GM12878 (cell line): ENCODE measurements around the gene CLMP. TPM values are rescaled to one million over a fixed set of nuclear protein-coding genes. Genes with fewer than 3 reads are reported as not detected.

Source experiments
- ATAC-seq: fragments of 200-7000 bp; cut with Tn5 transposase; 3 replicates; pipeline ENCODE4 v1.9.1; 2020; ENCODE audit warnings: mild to moderate bottlenecking, moderate library complexity
- BruUV-seq: library from RNA; stranded (reverse); fragments of 400-500 nt; replicated peaks from 2 replicates; lab custom pipeline; 2021; lab: Mats Ljungman, UMichigan
- CTCF ChIA-PET: fragments of 300-600 bp; sonication (Branson Sonifier 250); formaldehyde crosslinking; extraction: SDS; loops from one replicate; lab custom pipeline; 2021; ENCODE audit warnings: inconsistent platforms; lab: Yijun Ruan, JAX
- POLR2A ChIA-PET: fragments of 350-600 bp; formaldehyde crosslinking; extraction: SDS; loops from one replicate; lab custom pipeline; 2021; ENCODE audit warnings: inconsistent platforms; lab: Charles Lee
- RAD21 ChIA-PET: fragments of 300-600 bp; sonication (Branson Sonifier 250); formaldehyde crosslinking; loops from one replicate; lab custom pipeline; 2023; ENCODE audit warnings: antibody characterized with exemption; ENCODE audit not compliant: unreplicated experiment; lab: Charles Lee
- SMC1A ChIA-PET: fragments of 300-600 bp; sonication (Branson Sonifier 250); formaldehyde crosslinking; loops from one replicate; lab custom pipeline; 2023; ENCODE audit not compliant: unreplicated experiment, uncharacterized antibody; lab: Charles Lee
- DNase-seq: peaks from one replicate; pipeline ENCODE4 v3.0.0-alpha.2; 2011; ENCODE audit warnings: low read depth, low spot score
- FAIRE-seq: peaks from 3 replicates; lab custom pipeline; 2011; peaks lifted over from hg19 to GRCh38; lab: Jason Lieb, UNC
- H2AFZ ChIP-seq: 2 replicates; pipeline ENCODE4 v1.6.0; 2011; ENCODE audit warnings: low read depth, low read length, control low read depth; ENCODE audit not compliant: control insufficient read depth
- H3K27ac ChIP-seq: 2 replicates; pipeline ENCODE4 v1.5.1; 2011; ENCODE audit warnings: control low read depth; ENCODE audit not compliant: control insufficient read depth, insufficient read depth
- H3K27me3 ChIP-seq, 2 experiments: replicated peaks in 1 of 2; 2 replicates each; pipeline versions ENCODE4 v1.6.0 to v1.6.1; 2011; ENCODE audit warnings: low read length in 1 of 2; ENCODE audit not compliant: control insufficient read depth in 2 of 2, insufficient read depth in 2 of 2
- H3K36me3 ChIP-seq, 2 experiments: 2 replicates each; pipeline ENCODE4 v1.5.1; 2011; ENCODE audit warnings: low read length in 1 of 2; ENCODE audit not compliant: control insufficient read depth in 2 of 2, insufficient read depth in 2 of 2
- H3K4me1 ChIP-seq: 2 replicates; pipeline ENCODE4 v1.6.1; 2011; ENCODE audit warnings: mild to moderate bottlenecking, low read length, moderate library complexity, mixed read lengths; ENCODE audit not compliant: control insufficient read depth, insufficient read depth
- H3K4me2 ChIP-seq: 2 replicates; pipeline ENCODE4 v1.6.0; 2011; ENCODE audit warnings: control low read depth; ENCODE audit not compliant: control insufficient read depth, insufficient read depth
- H3K4me3 ChIP-seq: fragments of 200-600 bp; sonication (generic); 2 replicates; pipeline ENCODE4 v1.5.1; 2016
- H3K79me2 ChIP-seq: 2 replicates; pipeline ENCODE4 v1.6.0; 2011; ENCODE audit warnings: low read length; ENCODE audit not compliant: control insufficient read depth, insufficient read depth
- H3K9ac ChIP-seq: 2 replicates; pipeline ENCODE4 v1.8.0; 2011; ENCODE audit warnings: low read length, control low read depth, mixed read lengths; ENCODE audit not compliant: control insufficient read depth, insufficient read depth
- H3K9me3 ChIP-seq: replicated peaks from 3 replicates; pipeline ENCODE4 v1.5.1; 2011; ENCODE audit warnings: mild to moderate bottlenecking, low read length; ENCODE audit not compliant: control insufficient read depth, insufficient read depth
- H4K20me1 ChIP-seq: 2 replicates; pipeline ENCODE4 v1.6.0; 2011; ENCODE audit not compliant: control insufficient read depth, insufficient read depth
- EP300 ChIP-seq, 2 experiments: fragments of 150-350 bp in 1 of 2; IDR thresholded peaks; 2 replicates each; pipeline ENCODE4 v1.6.1; 2011 to 2012; ENCODE audit warnings: low read depth in 2 of 2, low read length in 2 of 2, borderline replicate concordance in 1 of 2, improper control_type of control experiment in 1 of 2, inconsistent platforms in 1 of 2; ENCODE audit not compliant: control insufficient read depth in 1 of 2
- FOXK2 ChIP-seq: fragments of 450-650 bp; IDR thresholded peaks from 2 replicates; pipeline ENCODE4 v1.6.1; 2017; ENCODE audit warnings: mild to moderate bottlenecking, moderate library complexity
- FOXM1 ChIP-seq: IDR thresholded peaks from 2 replicates; pipeline ENCODE4 v1.6.1; 2012; ENCODE audit warnings: low read depth, mild to moderate bottlenecking, inconsistent platforms, low read length, moderate library complexity
- IKZF2 ChIP-seq, 2 experiments: fragments of 450-650 bp; IDR thresholded peaks; 2 replicates each; pipeline ENCODE4 v1.6.1; 2017; ENCODE audit warnings: mild to moderate bottlenecking in 2 of 2, moderate library complexity in 2 of 2
- PML ChIP-seq: IDR thresholded peaks from 2 replicates; pipeline ENCODE4 v1.6.1; 2012; ENCODE audit warnings: low read length, inconsistent platforms
- RAD21 ChIP-seq: IDR thresholded peaks from 2 replicates; pipeline ENCODE4 v1.6.1; 2011; ENCODE audit warnings: mild to moderate bottlenecking, low read depth, low read length, moderate library complexity; ENCODE audit not compliant: insufficient read depth
- RB1 ChIP-seq: fragments of 450-650 bp; formaldehyde crosslinking; IDR thresholded peaks from 2 replicates; pipeline ENCODE4 v1.6.1; 2017; ENCODE audit warnings: mild to moderate bottlenecking, borderline replicate concordance
- SMAD5 ChIP-seq: IDR thresholded peaks from 2 replicates; pipeline ENCODE4 v1.6.1; 2016; ENCODE audit warnings: antibody characterized with exemption, low read depth
- SMARCA5 ChIP-seq: fragments of 450-650 bp; IDR thresholded peaks from 2 replicates; pipeline ENCODE4 v1.6.1; 2017; ENCODE audit warnings: mild to moderate bottlenecking
- SPI1 ChIP-seq: IDR thresholded peaks from 2 replicates; pipeline ENCODE4 v1.6.1; 2011; ENCODE audit warnings: low read depth, mild to moderate bottlenecking, low read length, moderate library complexity, borderline replicate concordance; ENCODE audit not compliant: insufficient read depth
- STAT3 ChIP-seq: IDR thresholded peaks from 2 replicates; pipeline ENCODE4 v1.6.1; 2011; ENCODE audit warnings: low read depth, low read length, improper control_type of control experiment
- YBX1 ChIP-seq: fragments of 450-650 bp; IDR thresholded peaks from 2 replicates; pipeline ENCODE4 v1.6.1; 2016; ENCODE audit warnings: antibody characterized with exemption
- ZSCAN29 ChIP-seq: fragments of 450-650 bp; IDR thresholded peaks from 2 replicates; pipeline ENCODE4 v1.6.1; 2017; ENCODE audit warnings: mild to moderate bottlenecking, moderate library complexity
- WGBS: methylation state at CpG from one replicate; pipeline ENCODE4 v1.1.6; 2016; ENCODE audit warnings: low lambda C conversion rate; ENCODE audit not compliant: insufficient replicate concordance, insufficient coverage; ENCODE audit errors: missing lambda C conversion rate; 5-methylcytosine and 5-hydroxymethylcytosine counted together
- in situ Hi-C: fragments of 300-500 bp; cut with MboI; formaldehyde crosslinking; loops from 9 replicates; pipeline ENCODE4 v1.14.3; 2018; ENCODE audit warnings: mixed read lengths
- intact Hi-C: fragments of 100-400 bp; cut with micrococcal nuclease; formaldehyde crosslinking; loops from one replicate; pipeline ENCODE4 v1.14.2; 2022; ENCODE audit not compliant: unreplicated experiment
- polyA plus RNA-seq, 11 experiments: library from polyadenylated mRNA; depleted of rRNA in 4 of 11; unstranded in 6 of 11; stranded (reverse) in 5 of 11; fragments of >200 nt; fragmentation: Nextera tagmentation in 4 of 11; fragmentation: Illumina TruSeq in 1 of 11; extraction: Ambion mirVana in 4 of 11; extraction: Trizol in 1 of 11; gene quantifications; 1 replicate in 1 of 11; 2 replicates in 10 of 11; pipeline versions ENCODE4 v1.2.1 to v1.2.3, GENCODE V29; 2011 to 2016; ENCODE audit warnings: inconsistent platforms in 2 of 11, missing spikeins in 2 of 11, low read depth in 1 of 11
- total RNA-seq, 4 experiments: library from RNA; depleted of rRNA in 3 of 4; stranded (reverse); fragments of >200 nt in 3 of 4; fragmentation: Illumina TruSeq in 1 of 4; extraction: Trizol in 1 of 4; gene quantifications; 2 replicates each; pipeline versions ENCODE4 v1.2.1 to v1.2.3, GENCODE V29; 2013 to 2021
- TF ChIP-seq, protein P1 (sequence below): fragments of 450-650 bp; IDR thresholded peaks from 2 replicates; pipeline ENCODE4 v1.6.1; 2017; ENCODE audit warnings: mild to moderate bottlenecking
- TF ChIP-seq, protein P2 (sequence below): IDR thresholded peaks from 2 replicates; pipeline ENCODE4 v1.6.1; 2011; ENCODE audit warnings: low read depth, low read length, improper control_type of control experiment, borderline replicate concordance

CLMP gene
- total and polyA plus RNA-seq, 10 of the 15 experiments (the other 5 are each of a cell fraction or from before 2014, with no cell fraction given), result 0.01 to 0.71 (median 0.20) TPM; not detected in 4

DNA sequence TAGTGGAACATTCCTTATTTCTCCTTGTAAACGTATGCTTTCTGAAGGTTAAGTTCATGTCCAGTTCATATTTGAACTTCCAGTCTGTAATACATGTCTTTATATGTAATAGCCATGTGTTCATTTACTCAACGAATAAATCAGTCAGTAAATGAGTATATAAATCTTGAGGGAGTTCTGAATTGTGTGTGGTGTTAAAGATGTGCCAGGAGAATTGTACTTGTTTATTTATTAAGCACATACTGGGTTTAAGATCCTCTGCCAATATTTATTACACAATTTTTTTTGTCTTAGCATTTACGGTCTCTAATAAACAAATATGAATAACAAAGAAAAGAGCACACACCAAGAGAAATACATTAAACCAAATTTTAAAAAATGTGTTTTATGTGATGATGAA is 26.5 kb upstream of the CLMP start:
- ATAC-seq, result no peak
- no peak for DNase-seq
- TF ChIP-seq RAD21, result no peak
- no peak for TF ChIP-seq IKZF2 (IDR thresholded peaks at IDR 0.05)
- TF ChIP-seq PML, result no peak
- no peak for TF ChIP-seq FOXK2
- no peak for TF ChIP-seq EP300 (IDR thresholded peaks at IDR 0.05; ENCODE audit: borderline replicate concordance in 1 of 2, control insufficient read depth in 1 of 2, low read depth in 2 of 2, low read length in 2 of 2)
- no peak for TF ChIP-seq SMAD5
- TF ChIP-seq SMARCA5, result no peak
- no peak for TF ChIP-seq RB1
- TF ChIP-seq FOXM1, result no peak
- TF ChIP-seq, protein P1, sequence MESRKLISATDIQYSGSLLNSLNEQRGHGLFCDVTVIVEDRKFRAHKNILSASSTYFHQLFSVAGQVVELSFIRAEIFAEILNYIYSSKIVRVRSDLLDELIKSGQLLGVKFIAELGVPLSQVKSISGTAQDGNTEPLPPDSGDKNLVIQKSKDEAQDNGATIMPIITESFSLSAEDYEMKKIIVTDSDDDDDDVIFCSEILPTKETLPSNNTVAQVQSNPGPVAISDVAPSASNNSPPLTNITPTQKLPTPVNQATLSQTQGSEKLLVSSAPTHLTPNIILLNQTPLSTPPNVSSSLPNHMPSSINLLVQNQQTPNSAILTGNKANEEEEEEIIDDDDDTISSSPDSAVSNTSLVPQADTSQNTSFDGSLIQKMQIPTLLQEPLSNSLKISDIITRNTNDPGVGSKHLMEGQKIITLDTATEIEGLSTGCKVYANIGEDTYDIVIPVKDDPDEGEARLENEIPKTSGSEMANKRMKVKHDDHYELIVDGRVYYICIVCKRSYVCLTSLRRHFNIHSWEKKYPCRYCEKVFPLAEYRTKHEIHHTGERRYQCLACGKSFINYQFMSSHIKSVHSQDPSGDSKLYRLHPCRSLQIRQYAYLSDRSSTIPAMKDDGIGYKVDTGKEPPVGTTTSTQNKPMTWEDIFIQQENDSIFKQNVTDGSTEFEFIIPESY, result no peak
- no peak for TF ChIP-seq STAT3
- no peak for TF ChIP-seq YBX1
- no peak for TF ChIP-seq SPI1
- no peak for TF ChIP-seq ZSCAN29
- TF ChIP-seq, protein P2, sequence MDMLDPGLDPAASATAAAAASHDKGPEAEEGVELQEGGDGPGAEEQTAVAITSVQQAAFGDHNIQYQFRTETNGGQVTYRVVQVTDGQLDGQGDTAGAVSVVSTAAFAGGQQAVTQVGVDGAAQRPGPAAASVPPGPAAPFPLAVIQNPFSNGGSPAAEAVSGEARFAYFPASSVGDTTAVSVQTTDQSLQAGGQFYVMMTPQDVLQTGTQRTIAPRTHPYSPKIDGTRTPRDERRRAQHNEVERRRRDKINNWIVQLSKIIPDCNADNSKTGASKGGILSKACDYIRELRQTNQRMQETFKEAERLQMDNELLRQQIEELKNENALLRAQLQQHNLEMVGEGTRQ, result no peak
- Histone ChIP-seq H2AFZ (no peak overlapping the region), H3K36me3 (no peaks in the 10 kb centered on the region), H3K9ac (no peak overlapping the region), H3K27ac (no peak overlapping the region), H3K79me2 (no peaks in the 10 kb centered on the region), H3K27me3 (no peaks in the 10 kb centered on the region; a peak in 1 of 4 replicates), H3K4me3 (no peak overlapping the region), H3K4me1 (no peaks in the 10 kb centered on the region), H3K4me2 (no peak overlapping the region), H3K9me3 (no peaks in the 10 kb centered on the region; the same call in 2 of the 3 replicates), H4K20me1 (no peaks in the 10 kb centered on the region)
- 31% methylated on average over 3 of the region's 3 CpGs for WGBS
- ChIA-PET CTCF (no interaction called here), POLR2A (no interaction called here), RAD21 (no interaction called here), SMC1A (interaction anchor here (0.6 kb wide), 1 partner anchor 64 kb away, joined by 3 read pairs; no protein-coding TSS in a partner anchor)
- FAIRE-seq, result no peak
- intact Hi-C loops, result no loop called here
- BruUV-seq, result no TSS peak
- in situ Hi-C loops, result no loop called here
